Astrocyte of the cerebellum (primary cell): ENCODE measurements around the gene WFDC8.

Experiments
- DNase-seq: peaks from one replicate; pipeline ENCODE4 v3.0.0-alpha.2; 2011; ENCODE audit warnings: low read depth
- H3K4me3 ChIP-seq: 2 replicates; pipeline ENCODE4 v1.5.1; 2011; ENCODE audit warnings: mild to moderate bottlenecking, low read depth, low read length, moderate library complexity
- in situ Hi-C: cut with HindIII; loops from 2 replicates; pipeline ENCODE4 v1.10.0; 2017; ENCODE audit warnings: low sequenced_read_pairs
- TF ChIP-seq, protein P1 (sequence below): IDR thresholded peaks from 2 replicates; pipeline ENCODE4 v1.5.1; 2012; ENCODE audit warnings: low read length, low read depth, moderate library complexity, mild to moderate bottlenecking; ENCODE audit errors: missing control alignments

Gene WFDC8

DNA sequence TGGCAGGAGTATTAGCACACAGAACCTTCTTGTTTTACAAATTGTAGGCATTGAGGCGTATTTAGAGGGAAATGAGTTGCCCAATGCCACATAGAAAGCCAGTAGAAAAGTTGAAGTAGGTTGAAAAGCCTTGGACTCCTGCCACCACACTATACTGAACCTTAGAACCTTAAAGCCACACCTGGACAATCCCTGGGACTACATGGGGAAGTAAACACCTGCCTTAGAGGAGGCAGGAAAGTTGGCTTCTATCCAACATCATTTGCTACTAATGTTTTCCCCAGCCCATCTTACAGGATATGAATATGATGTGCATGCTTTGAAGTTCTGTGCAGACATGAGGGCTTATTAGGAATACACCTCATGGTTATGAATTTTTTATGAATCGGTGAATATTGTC lies 26.6 kb downstream of the WFDC8 start:
- H3K4me3 ChIP-seq = no peak overlapping the region
- no peak for DNase-seq
- in situ Hi-C loops = no loop called here
- TF ChIP-seq, protein P1, sequence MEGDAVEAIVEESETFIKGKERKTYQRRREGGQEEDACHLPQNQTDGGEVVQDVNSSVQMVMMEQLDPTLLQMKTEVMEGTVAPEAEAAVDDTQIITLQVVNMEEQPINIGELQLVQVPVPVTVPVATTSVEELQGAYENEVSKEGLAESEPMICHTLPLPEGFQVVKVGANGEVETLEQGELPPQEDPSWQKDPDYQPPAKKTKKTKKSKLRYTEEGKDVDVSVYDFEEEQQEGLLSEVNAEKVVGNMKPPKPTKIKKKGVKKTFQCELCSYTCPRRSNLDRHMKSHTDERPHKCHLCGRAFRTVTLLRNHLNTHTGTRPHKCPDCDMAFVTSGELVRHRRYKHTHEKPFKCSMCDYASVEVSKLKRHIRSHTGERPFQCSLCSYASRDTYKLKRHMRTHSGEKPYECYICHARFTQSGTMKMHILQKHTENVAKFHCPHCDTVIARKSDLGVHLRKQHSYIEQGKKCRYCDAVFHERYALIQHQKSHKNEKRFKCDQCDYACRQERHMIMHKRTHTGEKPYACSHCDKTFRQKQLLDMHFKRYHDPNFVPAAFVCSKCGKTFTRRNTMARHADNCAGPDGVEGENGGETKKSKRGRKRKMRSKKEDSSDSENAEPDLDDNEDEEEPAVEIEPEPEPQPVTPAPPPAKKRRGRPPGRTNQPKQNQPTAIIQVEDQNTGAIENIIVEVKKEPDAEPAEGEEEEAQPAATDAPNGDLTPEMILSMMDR = no peak

DNA sequence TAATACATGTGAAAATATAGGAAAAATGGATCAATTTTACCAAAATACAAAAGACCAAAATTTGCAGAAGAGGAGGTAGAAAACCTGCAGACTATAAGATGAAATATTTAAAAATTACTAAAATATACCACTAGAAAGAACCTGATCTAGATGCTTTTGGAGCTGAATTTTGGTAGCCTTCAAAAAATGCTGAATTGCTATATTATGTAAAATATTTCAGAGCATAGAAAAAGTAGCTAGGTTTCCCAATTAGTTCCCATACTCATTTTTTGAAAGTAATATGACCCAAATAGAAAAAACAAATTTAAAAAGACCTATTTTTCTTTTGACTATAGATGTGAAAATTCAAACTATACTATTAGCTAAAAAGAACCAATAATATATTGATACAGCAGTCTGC lies 28.3 kb downstream of the WFDC8 start:
- TF ChIP-seq, protein P1 = no peak
- H3K4me3 ChIP-seq = no peak overlapping the region
- in situ Hi-C loops = no loop called here
- DNase-seq = no peak

DNA sequence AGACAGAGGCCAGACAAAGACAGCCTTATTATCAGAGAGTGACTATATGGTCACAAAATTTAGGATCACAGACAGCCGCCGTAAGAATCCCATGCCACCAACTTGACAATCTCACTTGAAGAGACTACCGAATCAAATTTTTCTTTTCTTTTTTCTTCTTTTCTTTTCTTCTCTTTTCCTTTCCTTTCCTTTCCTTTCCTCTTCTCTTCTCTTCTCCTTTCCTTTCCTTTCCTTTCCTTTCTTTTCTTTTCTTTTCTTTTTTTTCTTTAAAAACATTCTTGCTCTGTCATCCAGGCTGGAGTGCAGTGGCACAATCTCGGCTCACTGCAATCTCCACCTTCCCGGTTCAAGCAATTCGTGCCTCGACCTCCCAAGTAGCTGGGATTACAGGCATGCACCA lies 30.7 kb downstream of the WFDC8 start:
- in situ Hi-C loops = no loop called here
- no peak for DNase-seq
- no peak overlapping the region for H3K4me3 ChIP-seq
- TF ChIP-seq, protein P1 = no peak

DNA sequence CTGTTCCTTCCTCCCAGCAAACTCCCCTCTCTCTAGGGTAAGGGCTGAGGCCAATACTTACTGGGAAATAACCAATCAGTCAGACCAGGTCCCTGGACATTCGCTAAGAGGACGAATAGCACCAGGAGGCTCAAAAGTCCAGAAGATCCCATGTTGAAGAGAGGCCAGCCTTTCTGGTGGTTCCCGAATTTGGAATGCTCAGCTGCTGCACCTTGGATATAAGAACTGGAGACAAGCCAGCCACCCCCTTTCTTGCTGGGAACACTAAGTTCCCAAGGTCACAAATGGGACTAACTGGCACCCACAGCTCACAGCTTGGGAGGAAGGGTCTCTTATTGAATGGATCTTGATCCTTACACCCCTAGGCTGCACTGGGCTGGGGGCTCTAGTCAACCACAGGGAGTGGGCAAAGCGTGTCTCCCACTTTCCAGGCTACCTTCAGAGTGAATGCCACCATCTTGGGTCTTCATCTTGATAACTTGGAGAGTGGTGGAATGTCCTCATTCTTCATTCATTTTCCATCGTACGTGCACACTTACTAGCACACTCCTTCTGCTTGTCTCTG lies 31.8 kb downstream of the WFDC8 start, which contains the start of gene EPPIN:
EPPIN (minus strand) TSS at position 196 of the 565 bp plus-strand sequence; CDS start at position 152, 44 bp downstream.
- no peak for DNase-seq
- no peak within 1 kb of the TSS for H3K4me3 ChIP-seq
- TF ChIP-seq, protein P1 = no peak
- in situ Hi-C loops = no loop called here

DNA sequence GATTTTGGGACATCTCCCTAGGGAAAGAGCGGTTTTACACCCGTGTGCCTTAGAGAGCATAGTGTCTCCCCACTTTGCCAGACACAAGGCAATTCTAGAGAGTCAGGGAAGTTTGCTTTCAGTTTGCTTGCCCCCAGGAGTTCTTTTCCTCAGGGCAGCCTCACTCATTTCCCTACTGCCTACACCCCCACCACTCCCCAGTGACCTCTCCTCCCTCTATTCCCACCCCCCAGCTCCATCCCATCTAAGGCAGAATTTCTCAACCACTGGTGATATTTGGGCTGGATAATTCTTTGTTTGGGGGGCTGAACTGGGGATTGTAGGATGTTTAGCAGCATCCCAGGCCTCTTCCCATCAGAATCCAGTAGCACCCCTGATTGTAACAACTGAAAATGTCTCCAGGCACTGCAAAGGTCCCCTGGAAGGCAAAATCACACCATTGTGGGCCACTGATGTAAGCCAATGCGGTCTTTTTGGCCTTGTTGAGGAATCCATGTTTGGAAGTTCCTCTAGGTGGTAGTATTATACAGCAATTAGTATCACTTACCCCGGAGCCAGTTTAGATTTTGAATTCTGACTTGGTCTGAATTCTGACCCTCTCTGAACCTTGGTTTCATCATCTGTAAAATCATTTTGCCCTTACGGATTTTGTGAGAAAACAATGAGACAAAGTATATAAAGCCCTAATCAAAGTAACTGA lies 33.2 kb downstream of the WFDC8 start:
- TF ChIP-seq, protein P1 = peak; percentile 32
- no peak overlapping the region for H3K4me3 ChIP-seq
- in situ Hi-C loops = no loop called here
- DNase-seq = no peak

DNA sequence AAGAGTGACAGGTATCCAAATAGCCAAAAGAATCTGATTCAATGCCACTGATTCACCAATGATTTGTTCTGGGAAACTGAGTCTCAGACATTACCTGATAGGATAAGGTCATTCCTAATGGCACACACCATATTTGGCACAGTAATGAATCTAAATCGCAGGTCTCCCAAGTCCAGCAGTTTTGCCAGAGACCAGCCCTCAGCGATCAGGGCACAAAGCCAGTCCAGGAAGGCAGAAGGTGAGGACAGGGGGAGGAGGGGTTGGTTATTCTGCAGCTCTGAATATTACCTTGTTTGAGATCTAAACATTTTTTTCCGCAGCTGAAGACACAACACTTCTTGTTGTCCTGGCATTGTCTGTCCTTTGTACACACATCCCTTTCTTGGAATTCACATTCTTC lies 33.7 kb downstream of the WFDC8 start:
- TF ChIP-seq, protein P1 = no peak
- H3K4me3 ChIP-seq = no peak overlapping the region
- DNase-seq = no peak
- in situ Hi-C loops = no loop called here
